ENCODE data around the gene PJA2.

PJA2 gene

DNA sequence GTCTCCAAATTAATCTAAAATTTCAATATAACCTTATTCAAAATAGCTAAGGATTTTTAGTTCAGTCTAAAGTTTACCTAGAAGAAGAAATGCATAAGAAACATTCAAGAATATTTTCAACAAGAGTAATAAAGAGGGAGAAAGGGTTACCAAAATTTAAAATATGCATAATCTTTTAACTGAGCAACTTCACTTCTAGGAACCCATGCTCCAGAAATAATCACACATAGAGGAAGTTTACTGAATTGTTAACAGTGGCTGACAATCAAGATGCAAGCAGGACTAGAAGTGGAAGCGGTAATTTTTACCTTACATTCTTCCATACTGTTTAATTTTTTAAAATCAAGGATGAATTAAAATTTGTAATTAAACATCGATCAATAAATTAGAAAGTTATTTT, 1.9 kb downstream of the PJA2 start:
- no peak for DNase-seq

DNA sequence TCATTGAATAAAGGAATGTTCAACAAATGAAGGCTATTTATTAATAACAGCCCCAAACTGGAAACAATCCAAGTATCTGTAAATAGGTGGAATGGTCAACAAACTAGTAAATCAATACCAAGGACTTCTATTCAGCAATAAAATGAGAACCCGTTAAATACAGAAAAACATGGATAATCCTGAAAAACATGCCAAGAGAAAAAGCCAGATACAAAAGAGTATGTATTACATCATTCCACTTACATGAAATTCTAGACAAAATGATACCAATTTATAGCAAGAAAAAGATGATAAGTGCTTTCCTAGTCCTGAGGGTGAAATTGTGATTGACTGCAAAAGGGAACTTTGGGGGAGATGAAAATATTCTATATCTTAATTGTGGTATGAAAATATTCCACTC, 3.1 kb downstream of the PJA2 start:
- no peak for DNase-seq

DNA sequence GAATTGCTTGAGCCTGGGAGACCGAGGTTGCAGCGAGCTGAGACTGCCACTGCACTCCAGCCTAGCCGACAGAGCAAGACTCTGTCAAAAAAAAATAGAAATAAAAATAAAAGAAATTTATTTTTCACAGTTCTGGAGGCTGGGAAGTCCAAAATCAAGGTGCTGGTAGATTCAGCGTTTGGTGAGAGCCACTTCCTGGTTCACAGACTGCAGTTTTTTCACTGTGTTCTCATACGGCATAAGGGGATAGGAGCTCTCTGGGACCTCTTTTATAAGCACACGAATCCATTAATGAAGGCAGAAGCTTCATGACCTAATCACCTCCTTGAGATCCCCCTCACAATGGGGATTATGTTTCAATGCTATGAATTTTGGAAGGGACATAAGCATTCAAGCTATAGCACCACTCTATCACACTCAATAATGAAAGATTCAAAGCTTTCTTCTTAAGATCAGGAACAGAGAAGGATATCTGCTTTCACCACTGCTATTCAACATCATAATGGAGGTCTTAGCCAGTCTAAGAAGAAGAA, 5.3 kb downstream of the PJA2 start:
- DNase-seq, result no peak

DNA sequence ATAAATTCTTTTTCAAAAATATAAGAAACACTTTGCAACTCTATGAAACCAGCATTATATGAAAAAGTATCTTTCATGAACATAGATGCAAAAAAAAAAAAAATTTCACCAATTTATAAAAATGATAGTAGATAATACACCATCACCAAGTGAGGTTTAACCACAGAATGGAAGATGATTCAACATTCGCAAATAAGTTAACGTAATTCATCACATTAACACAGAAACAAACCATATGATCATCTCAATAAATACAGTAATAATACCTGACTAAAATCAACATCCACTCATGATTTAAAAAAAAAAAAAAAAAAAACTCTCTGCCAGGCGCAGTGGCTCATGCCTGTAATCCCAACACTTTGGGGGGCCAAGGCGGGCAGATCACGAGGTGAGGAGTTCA, 6.3 kb downstream of the PJA2 start:
- no peak for DNase-seq

DNA sequence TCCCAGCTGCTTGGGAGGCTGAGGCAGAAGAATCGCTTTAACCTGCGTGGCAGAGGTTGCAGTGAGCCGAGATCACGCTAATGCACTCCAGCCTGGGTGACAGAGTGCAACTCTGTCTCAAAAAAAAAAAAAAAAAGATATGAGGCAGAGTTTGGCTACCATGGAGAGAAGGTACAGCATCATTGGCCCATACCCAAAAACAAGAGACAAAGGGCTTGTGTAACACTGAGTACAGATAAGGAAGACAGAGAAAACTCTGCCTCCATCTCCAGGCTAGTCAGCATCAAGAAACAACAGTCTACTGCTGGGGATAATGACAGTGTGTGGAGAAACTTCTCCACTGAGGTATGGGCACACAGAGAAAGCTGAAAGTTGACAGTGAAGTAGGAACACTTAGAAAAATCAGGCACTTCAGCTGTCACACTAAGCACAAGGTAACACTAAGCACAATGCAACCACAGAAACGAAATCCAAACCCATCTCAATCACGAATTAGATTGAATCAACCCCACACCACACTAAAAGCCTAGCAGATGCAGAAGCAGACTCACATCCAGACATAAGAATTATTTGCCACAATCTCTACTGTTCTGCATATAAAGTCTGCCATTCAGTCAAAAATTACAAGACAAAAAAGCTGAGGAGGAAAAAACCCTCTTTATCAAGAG, 10.5 kb downstream of the PJA2 start:
- DNase-seq, result no peak

DNA sequence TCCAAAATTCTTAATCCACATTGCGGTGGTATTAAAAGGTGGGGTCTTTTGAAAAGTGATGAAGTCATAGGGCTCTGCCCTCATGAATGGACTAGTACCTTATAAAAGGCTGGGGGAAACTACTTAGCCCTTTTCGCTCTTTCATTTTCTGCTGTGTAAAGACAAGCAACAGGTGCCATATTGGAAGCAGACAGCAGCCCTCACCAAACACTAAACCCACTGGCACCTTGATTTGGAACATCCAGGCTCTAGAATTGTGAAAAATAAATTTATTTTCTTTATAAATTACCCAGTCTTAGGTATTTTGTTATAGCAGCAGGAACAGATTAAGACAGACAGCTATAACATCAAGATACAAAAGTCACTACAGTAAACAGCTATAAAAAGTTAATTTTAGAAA, 12.8 kb downstream of the PJA2 start:
- no peak for DNase-seq

DNA sequence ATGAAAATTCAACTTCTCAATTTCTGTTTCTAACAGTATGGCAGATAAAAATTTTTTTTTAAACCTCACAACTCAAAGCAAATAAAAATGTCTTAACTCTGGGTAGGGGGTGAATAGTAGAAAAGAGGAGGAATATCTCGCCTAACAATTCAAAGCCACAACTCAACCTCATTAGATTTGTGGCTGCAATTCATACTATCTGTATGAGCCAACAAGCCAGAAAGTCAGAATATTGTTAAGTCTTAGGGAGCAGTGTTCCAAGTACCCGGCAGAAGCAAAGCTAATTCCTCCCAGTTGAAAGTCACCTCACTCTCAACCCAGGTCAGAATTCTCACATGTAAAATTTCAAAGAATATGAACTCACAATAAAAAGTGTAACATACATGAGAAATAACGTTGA, 15.0 kb downstream of the PJA2 start:
- DNase-seq, result no peak

DNA sequence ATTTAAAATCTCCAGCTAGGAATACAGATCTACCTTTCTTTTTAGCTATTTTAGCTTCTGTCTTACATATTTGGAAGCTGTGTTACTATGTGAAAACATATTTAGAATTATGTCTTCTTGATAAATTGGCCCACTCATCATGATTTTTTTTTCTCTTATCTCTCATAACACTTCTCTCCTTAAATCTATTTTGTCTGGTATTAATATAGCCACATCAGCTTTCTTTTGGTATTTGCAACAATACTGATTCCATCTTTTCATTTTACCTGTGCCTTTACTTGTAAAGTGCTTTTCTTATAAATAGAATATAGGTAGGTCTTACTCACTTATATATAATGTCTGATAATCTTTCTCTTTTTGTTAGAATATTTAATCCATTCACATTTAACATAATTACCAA, 19.6 kb downstream of the PJA2 start:
- no peak for DNase-seq

DNA sequence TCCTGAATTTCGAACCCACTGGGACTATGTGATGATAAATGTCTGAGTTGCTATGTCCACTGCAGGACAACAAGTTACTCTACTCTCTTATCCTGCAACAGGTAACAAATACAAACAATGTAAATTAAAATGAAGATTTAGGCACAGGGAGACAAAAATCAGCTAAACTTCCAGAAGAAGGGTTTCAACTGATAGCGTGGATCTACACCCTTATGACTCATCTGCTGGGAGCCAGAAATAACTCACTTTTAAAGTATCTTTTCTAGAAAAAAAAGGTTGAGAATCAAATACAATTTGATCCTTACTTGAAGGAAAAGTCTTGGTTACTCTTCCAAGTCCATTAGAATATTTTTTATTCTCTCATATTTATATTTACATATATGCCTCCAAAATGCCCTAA, 21.4 kb downstream of the PJA2 start:
- no peak for DNase-seq

DNA sequence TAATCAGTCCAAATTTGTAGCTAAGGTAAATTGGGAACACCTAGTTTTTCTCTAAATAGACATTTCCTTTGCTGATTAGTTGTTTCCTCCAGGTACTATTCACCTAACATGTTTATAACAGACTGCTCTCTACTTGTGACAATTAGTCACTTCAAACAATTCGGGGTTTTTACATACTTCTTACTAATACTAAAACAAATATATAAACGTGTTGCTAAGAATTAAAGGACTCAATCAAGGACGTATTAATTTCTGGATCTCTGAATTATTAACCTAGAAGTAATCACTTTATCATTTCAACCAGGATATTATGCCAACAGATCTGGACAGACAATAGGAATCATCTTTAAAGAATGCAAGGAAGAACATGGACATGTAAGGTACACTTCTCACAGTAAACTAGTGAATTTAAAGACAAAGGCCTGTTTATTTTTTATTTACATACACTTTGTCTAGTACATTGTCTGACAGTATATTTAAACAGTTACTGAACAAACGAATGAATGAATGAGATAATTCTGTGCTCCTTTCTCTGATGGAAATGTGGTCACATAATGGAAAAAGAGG, 22.3 kb downstream of the PJA2 start:
- DNase-seq, result no peak

DNA sequence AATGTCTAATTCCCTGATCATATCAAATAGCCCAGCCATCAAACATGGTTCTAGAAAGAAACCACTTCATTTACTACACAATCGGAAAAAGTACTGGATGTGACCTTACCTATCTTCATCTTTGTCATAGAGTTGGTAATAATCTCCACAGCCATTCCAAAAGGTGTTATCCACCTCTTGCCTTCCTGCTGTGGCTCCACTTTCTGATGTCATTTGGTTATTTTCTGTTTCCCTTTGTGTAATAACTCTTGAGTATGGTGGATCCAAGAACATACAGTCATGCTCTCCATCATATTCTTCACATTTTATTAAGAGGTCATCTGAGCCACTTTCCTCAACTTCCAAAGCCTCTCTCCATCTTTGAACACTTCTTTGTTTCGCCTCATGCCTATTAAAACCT, 31.7 kb downstream of the PJA2 start:
- DNase-seq, result no peak

DNA sequence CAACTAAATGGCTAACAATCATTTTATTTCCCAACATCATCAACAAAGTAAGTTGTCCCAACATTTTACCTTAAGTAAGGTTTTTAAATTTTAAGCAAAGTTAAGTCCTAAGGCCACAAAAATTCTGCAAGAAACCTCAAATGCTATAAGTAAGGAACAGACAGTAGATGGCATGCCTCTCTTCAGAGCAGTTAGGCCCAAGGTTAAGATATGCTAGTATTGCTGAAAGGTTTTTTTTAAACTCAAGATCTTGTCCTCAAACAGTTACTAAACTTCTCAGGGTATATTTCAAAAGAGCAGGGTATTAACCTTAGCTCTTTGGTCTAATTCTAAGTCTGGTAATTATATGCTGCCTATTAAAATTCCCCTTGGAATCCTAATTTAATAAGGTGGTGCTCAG, 35.1 kb downstream of the PJA2 start:
- no peak for DNase-seq

DNA sequence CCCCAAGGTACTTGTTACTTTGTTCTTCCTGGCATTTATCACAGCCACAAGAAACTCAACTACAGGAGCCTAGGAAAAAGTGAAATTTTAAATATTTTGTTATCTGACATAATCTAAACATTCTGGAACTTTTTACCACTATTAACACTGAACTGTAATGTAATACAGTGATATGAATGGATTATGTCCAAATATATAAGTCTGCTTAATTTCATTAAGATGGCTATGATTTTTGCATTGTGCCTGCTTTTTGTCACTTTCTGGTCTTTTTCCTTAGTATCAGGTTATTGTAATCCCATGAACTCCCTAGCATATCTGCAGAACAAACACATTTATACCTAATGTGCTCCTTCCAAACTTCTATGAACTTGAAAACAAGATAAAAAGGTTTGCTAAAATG, 35.8 kb downstream of the PJA2 start:
- no peak for DNase-seq

DNA sequence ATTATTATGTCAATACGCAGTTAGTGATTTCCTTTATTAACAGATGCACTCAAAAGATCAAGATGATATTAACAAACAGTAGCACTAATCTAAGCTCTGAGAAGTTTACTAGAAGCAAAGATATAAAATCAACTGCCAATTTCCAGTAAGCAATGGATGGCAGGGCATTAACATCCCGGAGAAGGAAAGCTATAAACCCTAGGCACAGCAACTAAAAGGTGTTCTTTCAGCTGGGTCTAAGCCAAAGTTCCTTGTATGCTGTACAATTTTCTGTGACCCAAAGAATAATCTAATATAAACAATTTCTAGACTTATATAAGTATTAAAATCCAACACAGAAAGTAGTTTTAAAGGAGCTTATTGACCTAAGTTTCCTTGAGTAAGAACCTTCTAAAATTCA, 39.4 kb downstream of the PJA2 start:
- DNase-seq, result no peak

DNA sequence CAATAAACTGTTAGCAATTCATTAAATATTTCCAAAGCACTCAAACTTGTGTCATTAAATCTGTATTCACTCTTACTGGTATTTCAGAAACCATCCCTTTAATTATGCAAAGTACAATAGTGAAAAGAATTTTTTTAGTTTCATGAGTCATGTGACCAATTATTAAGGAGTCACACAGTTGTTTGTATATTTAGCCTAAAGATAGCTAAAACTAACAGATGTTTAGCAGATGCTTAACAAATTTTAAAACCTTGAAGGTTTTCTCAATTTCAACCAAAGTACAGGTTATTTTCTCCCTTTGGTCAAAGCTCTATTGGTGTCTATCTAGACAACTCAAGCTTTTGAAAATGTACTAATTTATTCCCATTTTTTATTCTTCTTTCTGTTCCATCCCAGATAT, 44.1 kb downstream of the PJA2 start:
- no peak for DNase-seq

DNA sequence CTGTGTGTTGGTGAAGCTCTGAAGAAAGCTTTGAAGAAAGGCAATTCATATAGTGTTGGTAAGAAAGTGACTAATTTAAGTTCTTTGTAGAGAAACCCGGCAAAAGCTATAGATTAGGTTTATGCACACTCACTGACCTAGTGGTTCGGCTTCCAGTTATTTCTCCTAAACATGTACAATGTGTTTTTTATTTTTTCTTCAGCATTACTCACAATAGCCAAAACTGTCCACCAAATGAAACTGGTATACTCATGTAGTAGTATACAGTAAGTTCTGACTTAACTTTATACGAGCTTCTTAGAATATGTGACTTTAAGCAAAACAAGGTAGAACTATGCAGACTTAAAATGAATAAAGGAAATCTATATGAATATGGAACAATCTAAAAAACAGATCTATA, 44.8 kb downstream of the PJA2 start:
- DNase-seq, result no peak

DNA sequence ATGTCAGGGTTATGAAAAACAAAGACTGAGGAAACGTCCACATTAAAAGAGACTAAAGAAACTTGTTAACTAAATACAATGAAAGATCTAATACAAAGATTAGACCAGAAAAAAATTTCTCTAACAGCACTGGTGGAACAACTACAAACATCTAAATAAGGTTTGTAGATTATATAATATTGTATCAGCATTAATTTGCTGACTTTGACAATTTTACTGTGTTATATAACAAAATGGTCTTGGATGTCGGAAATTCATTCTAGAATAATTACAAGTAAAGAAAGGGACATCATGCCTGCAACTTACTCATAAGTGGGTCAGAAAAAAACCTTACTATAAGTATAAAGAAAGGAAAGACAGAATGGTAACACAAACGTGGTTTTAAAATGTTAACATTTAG, 50.1 kb downstream of the PJA2 start:
- no peak for DNase-seq

DNA sequence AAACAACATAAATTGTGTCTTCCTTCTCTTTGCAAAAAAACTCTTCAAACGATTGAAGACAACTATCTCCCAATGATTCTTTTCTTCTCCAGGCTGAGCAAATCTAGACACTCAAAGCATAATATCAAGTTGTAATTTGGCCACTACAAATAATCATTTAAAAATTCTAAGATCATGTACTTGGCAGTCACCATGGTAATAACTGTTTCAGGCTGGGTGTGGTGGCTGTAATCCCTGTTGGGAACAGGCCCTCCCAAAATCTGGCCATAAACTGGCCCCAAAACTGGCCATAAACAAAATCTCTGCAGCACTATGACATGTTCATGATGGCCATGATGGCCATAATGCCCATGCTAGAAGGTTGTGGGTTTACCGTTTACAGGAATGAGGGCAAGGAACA, 52.0 kb downstream of the PJA2 start:
- DNase-seq, result no peak

DNA sequence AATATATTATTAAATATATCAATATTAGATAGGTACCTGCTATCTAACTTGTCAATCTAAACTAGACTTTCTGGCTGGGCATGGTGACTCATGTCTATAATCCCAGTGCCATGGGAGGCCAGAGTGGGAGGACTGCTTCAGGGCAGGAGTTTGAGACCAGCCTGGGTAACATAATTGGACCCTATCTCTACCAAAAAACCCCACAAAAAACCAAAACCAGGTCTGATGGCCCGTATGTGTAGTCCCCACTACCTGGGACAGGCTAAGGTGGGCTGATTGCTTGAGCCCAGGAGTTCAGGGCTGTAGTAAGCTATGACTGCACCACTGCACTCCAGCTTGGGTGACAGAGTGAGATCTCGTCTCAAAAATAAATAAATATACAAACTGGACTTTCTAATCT, 55.0 kb downstream of the PJA2 start:
- DNase-seq, result no peak

DNA sequence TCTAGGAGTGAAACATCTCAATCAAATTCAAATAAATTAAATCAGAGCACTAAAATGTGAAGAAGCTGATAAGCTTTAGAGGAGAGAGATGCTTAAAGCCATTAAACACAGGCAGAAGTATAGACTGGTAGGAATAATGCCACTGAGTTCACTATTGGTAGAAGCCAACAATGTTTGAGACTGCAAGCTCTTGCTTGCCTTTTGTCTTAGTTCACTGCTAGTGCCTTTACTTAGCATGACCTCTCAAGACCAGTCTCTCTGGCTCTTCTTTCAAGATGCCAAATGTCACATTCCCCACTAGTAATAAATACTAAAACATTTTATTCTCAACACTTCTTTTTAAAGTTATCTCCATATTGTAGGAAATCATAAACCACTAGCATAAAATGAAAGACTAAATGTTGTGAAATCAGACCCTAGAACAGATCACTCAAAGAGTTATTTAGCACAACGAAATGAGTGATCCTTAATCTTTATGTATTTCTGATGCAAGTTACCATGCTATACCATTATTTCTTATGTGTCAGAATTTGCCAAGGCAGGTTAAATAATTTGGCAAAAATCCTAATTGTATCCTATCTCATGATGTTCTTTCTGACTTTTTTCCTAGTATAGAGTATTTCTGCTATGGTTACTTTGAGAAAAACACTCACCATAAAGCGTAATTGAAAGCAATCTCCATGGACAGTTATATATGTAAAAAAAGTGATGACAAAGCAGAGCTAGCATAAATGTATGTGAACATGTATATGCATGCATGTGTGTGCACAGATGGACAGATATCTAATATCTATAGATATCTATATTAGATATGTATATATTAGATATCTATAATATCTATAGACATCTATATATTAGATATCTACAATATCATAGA, 57.5 kb downstream of the PJA2 start:
- DNase-seq, result no peak

DNA sequence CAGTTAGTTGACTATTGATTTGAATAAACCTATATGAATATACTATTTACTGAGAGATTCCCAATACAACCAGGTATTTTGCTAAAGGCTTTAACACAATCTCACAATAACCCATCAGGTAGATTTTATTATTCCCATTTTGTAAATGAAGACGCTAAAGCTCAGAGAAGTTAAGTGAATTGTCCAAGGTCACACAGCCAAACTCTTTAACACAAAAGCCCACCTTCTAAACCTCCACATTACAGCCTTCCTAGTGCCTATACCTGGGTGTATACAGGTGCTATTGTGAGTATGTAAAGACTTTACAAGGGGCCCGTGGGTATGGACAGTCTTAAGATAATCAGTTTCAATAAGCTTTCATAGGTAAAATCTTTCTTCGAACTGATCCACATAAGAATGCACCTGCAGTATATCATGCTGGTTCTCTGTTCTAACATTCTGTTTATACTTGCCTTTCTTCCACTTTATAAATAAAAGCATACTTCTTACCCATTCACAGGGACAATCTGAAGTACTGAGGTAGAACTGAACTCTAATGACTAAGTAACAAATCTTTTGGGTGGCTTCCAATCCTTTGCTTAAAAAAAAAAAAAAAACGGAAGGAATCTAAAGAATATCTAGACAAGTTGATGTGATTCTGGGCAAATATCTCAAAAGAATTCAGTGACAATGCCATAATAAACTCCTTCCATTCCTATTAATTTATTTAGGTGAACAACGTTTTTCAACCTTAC, 59.1 kb downstream of the PJA2 start:
- no peak for DNase-seq

DNA sequence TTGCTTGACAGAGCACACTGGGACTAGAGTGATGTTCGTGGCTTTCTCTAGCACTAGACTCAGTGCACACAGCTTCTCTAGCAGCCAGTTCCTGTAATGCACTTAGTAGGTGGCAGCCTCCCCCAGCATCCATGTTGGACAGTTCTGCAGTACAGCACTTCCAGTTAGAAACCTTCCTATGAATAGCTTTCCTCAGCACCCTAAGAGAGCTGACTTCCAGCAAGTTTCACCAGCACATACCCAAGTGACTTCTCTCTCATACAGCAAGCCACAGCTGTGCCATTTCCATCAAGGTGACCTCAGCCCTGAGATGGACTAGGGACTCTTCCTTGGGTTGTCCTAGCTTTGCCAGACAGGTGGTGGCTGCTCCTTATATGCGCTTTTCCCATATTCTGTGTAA, 60.4 kb downstream of the PJA2 start:
- DNase-seq, result no peak

DNA sequence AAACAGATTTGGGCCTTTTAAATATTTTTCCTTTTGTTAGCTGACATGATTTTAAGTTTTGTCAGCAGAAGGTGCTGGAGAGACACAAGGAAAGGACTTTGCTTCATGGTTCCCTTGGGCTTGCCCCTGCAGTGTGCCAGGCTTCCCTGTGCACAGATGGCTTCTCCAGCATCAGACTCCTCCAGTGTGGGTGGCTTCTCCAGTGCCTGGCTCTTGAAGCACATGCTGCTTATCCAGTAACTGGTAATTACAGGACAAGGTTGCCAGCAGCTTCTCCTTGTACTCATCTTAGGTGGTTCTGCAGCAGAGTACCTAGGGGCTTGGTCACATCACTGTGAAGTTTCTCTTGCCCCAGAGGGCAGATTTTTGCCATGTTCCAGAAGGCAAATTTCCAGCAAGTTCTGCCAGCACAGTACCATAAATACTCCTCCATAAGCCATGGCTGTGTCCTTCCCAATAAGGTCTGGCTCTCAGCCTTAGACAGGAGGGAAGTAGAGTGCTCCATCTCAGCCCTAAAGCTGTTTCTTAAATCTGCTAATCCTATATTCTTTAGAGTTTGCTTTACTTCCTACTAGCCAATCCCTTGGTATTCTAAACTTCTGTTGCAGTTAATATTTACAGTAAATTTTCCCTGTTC, 62.4 kb downstream of the PJA2 start:
- DNase-seq, result no peak

All from activated CD8-positive, alpha-beta memory T cell treated with anti-CD3 and anti-CD28 coated beads, Interleukin-2, amount 50 U/mL, for 48 hours (primary cell).